HG02642 (cell line): Measurements from ENCODE around the gene RLN1.
A peak's percentile ranks its signal among the peaks of the same experiment; 100 is the strongest.
"Not testable (repeated sequence)": the region's sequence is repeated elsewhere in the genome, so short reads cannot be mapped to it uniquely, and the experiment has no call there.

Experiments
- ATAC-seq: cut with Tn5 transposase; IDR thresholded peaks from one replicate; pipeline ENCODE4 v1.9.1; 2021; ENCODE audit warnings: mild to moderate bottlenecking; ENCODE audit not compliant: unreplicated experiment, poor library complexity

RLN1 gene

GRCh38 chr9:5326893-5327548 is 12.7 kb downstream of the RLN1 start:
- no peak for ATAC-seq

- ATAC-seq, result no peak
These were observed 13.5 kb downstream of the RLN1 start for GRCh38 chr9:5326187-5326586.

GRCh38 chr9:5321601-5322000 is 18.1 kb downstream of the RLN1 start:
- ATAC-seq, result not testable (repeated sequence)

- no peak for ATAC-seq
These were observed 18.6 kb downstream of the RLN1 start for GRCh38 chr9:5321058-5321457.

- not testable (repeated sequence) for ATAC-seq
These were observed 23.3 kb downstream of the RLN1 start for GRCh38 chr9:5316406-5316805.

- ATAC-seq, result no peak
These were observed 24.3 kb downstream of the RLN1 start for GRCh38 chr9:5315187-5315923.

- ATAC-seq, result no peak
These were observed 28.8 kb downstream of the RLN1 start for GRCh38 chr9:5310851-5311250.

- ATAC-seq, result no peak
These were observed 33.9 kb downstream of the RLN1 start for GRCh38 chr9:5305741-5306140.

GRCh38 chr9:5303840-5304795 is 35.6 kb downstream of the RLN1 start, which contains the start of gene RLN2:
RLN2 (minus strand) TSS chr9:5304716; CDS start chr9:5304580, 136 bp downstream.
- peak; percentile 100 for ATAC-seq

- no peak for ATAC-seq
These were observed 38.1 kb downstream of the RLN1 start for GRCh38 chr9:5301544-5301943.

- no peak for ATAC-seq
These were observed 47.5 kb downstream of the RLN1 start for GRCh38 chr9:5292141-5292540.

GRCh38 chr9:5288591-5288990 is 51.1 kb downstream of the RLN1 start:
- no peak for ATAC-seq

GRCh38 chr9:5286262-5286661 is 53.4 kb downstream of the RLN1 start:
- ATAC-seq, result no peak
